PC-9 (cell line): ENCODE results near the gene TTC28.

Experiments used
- CTCF ChIP-seq: fragments of 200-600 bp; sonication (generic); conservative IDR thresholded peaks from 2 replicates; pipeline ENCODE4 v1.6.1; 2017; ENCODE audit warnings: mixed run types, antibody characterized with exemption, mild to moderate bottlenecking, moderate library complexity
- EZH2 ChIP-seq: fragments of 200-600 bp; sonication (generic); IDR thresholded peaks from 2 replicates; pipeline ENCODE4 v1.8.0; 2017; ENCODE audit warnings: antibody characterized with exemption, low read depth

GRCh38 chr22:28574159-28574788 lies 105.4 kb downstream of the TTC28 start:
- TF ChIP-seq CTCF: no peak
- no peak for TF ChIP-seq EZH2
